A204.1 (cell line): ENCODE data around the gene ZNF492.
"Not testable (repeated sequence)": the region's sequence is repeated elsewhere in the genome, so short reads cannot be mapped to it uniquely, and the experiment has no call there.

Source experiments
- FAIRE-seq: peaks from 2 replicates; lab custom pipeline; 2012; peaks lifted over from hg19 to GRCh38; lab: Jason Lieb, UNC

ZNF492 gene

DNA sequence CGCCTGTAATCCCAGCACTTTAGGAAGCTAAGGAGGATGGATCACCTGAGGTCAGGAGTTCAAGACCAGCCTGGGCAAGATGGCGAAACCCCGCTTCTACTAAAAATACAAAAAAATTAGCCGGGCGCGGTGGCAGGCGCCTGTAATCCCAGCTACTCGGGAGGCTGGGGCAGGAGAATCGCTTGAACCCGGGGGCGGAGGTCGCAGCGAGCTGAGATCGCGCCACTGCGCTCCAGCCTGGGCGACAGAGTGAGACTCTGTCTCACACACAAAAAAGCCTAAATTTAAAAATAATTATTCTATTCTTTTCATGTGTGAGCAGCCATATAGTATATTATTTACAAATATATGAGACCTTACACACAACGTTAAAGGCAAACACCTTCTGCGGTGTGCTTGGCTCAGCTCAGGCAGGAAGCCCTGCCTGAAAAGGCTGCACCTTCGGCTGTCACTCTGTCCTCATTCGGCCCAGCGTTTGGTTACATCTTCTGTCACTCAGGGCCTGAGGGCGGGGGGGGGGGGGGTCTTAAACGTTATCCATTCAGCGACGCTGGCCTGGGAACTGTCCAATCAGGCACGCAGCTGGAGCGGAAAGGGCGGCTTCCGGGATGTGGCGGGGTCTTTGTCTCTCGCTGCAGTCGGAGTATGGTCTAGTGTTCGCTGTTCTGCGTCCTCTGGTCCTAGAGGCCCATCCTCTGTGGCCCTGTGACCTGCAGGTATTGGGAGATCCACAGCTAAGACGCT lies at the start of gene ZNF492:
ZNF492 (plus strand) TSS at position 619 of the 744 bp plus-strand sequence. CDS start 19,076 bp downstream, outside the sequence.
- not testable (repeated sequence) for FAIRE-seq

GRCh38 chr19:22595422-22595821 lies 38.7 kb upstream of the ZNF492 start:
- FAIRE-seq, result no peak

- no peak for FAIRE-seq
Measured at GRCh38 chr19:22595918-22596341, 38.2 kb upstream of the ZNF492 start.

GRCh38 chr19:22600690-22601648 lies 33.2 kb upstream of the ZNF492 start:
- no peak for FAIRE-seq

GRCh38 chr19:22601906-22602630 lies 32.1 kb upstream of the ZNF492 start:
- FAIRE-seq, result no peak

- no peak for FAIRE-seq
Measured at GRCh38 chr19:22602631-22603272, 31.4 kb upstream of the ZNF492 start.

- no peak for FAIRE-seq
Measured at GRCh38 chr19:22603518-22604440, 30.3 kb upstream of the ZNF492 start.

GRCh38 chr19:22604571-22605274 lies 29.4 kb upstream of the ZNF492 start:
- FAIRE-seq, result no peak

- FAIRE-seq, result no peak
Measured at GRCh38 chr19:22605275-22606211, 28.6 kb upstream of the ZNF492 start.

GRCh38 chr19:22606212-22606553 lies 27.9 kb upstream of the ZNF492 start:
- no peak for FAIRE-seq

GRCh38 chr19:22606954-22607652 lies 27.0 kb upstream of the ZNF492 start:
- FAIRE-seq, result no peak

- FAIRE-seq, result no peak
Measured at GRCh38 chr19:22607653-22608430, 26.3 kb upstream of the ZNF492 start.

DNA sequence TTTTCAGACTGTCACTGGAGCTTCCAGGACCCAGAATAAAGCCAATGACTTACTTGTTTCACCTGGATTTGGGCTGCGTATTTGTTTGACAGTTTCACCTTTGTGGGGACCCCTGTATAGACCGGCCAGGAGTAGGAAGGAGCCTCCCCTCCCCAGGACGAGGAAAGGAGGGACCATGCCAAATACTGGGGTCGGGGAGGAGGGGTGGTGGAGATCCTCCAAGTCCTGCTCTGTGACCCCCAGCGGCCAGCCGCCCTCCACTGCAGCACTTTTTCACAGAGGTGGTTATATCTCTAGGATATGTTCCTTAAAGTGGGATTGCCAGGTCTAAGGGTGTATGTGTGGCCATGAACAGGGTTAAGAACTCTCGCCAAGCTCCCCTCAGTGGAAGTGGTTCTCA lies 25.7 kb upstream of the ZNF492 start:
- FAIRE-seq, result no peak

- FAIRE-seq, result no peak
Measured at GRCh38 chr19:22609630-22610029, 24.5 kb upstream of the ZNF492 start.

GRCh38 chr19:22610121-22610520 lies 24.0 kb upstream of the ZNF492 start:
- FAIRE-seq, result no peak

GRCh38 chr19:22612316-22612715 lies 21.8 kb upstream of the ZNF492 start:
- no peak for FAIRE-seq

DNA sequence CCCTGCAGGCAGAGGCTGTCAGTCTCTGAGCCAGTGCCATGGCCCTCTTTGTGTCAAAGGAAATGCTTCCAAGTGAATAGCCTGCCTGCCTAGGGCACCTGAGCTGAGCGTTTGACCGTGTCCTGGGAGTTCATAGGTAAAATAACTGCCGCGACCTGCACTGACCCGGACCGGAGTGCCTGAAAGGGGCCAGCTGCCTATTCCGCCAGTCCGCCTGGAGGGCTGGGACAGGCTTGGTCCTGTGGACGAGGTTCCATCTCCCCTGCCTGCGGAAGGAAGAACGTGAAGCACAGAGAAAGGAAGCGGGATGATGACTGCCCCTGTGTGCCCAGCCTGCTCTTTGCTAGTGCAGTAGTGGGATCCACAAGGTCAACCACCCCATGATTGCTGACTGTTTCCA lies 17.5 kb upstream of the ZNF492 start:
- FAIRE-seq, result no peak

DNA sequence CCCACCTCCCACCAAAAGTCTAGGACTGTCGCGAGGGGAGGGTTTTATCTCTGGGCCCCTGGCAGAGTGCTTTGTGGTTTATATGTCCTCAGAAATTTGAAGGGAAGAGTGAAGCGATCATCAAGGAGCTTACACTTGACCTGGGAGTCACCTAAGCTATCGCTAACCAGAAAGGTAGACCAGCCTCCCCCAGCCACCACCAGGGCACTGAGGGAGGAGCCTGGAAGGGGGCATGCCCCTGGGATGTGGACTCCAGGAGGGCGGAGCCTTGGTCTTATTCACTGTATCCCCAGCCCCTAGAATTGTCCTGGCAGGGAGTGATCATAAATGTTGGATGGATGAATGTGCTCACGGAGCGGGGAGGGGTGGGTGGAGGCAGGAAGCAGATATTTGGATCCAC lies 16.9 kb upstream of the ZNF492 start:
- not testable (repeated sequence) for FAIRE-seq
